ENCODE data around the gene MAP3K3. TPM values are rescaled to one million over a fixed set of nuclear protein-coding genes. Genes with fewer than 3 reads are reported as not detected.

MAP3K3 gene
- total and polyA plus RNA-seq, 10 donors = 12.2 to 125 (median 87.9) TPM

DNA sequence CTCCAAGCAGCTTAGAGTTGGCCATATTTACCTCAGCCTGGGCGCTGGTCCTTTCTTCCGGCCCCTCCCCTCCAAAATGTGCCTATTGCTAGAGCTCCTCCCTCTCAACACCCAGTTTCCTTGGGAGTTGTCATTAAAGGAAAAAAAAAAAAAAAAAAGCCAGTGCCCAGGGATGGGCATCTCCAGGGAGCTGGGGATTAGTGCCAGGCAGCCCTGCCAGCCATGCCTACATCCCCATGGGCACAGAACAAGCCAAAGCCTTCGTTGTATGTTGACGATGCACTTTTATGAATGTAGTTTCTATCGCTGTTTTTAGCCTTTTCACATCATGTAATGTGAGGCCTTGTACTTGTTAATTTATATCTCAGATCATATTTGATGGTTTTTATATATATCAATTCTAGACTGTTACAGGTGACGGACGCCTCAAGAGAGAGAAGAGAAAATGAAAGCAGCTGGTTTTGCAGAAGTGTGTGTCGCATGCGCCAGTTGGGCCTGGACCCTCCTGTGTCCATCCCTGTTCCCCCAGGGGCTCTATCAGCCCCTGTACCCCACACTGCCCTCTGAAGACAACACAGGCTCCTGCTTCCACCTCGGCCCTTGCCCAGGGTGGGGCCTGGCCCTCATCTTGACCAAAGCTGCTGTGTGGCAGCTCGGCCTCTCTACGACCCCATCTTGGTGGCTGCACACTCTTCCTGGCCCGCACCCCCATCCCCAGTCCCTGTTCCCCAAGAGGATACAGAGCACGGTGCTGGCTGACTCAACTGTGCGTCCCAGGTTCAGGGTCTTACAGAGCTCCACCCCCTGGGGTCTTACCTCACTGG is 72.9 kb downstream of the MAP3K3 start:
- H3K9me3 ChIP-seq = no peaks in the 10 kb centered on the region
- peaks cover 3 to 86% (median 48%) of the 10 kb centered on the region in 6 donors for H3K36me3 ChIP-seq
- peaks cover 32 to 72% (median 50%) of the 10 kb centered on the region in 6 donors for H3K4me1 ChIP-seq
- H3K27ac ChIP-seq = peak overlapping the region in 7 of 8 donors; percentile 48 to 100 (median 99)
- DNase-seq = peak; percentile 84
- H3K4me3 ChIP-seq = peak overlapping the region in 1 of 8 donors; percentile 98
- H3K27me3 ChIP-seq (replicated peaks in 1 of 7) = no peaks in the 10 kb centered on the region
- peak in 1 of 3 donors; percentile 4 for TF ChIP-seq POLR2A (IDR thresholded peaks at IDR 0.05)
- TF ChIP-seq POLR2AphosphoS5 (IDR thresholded peaks at IDR 0.05) = peak; percentile 63 to 86 (median 83)
- TF ChIP-seq, protein P1, sequence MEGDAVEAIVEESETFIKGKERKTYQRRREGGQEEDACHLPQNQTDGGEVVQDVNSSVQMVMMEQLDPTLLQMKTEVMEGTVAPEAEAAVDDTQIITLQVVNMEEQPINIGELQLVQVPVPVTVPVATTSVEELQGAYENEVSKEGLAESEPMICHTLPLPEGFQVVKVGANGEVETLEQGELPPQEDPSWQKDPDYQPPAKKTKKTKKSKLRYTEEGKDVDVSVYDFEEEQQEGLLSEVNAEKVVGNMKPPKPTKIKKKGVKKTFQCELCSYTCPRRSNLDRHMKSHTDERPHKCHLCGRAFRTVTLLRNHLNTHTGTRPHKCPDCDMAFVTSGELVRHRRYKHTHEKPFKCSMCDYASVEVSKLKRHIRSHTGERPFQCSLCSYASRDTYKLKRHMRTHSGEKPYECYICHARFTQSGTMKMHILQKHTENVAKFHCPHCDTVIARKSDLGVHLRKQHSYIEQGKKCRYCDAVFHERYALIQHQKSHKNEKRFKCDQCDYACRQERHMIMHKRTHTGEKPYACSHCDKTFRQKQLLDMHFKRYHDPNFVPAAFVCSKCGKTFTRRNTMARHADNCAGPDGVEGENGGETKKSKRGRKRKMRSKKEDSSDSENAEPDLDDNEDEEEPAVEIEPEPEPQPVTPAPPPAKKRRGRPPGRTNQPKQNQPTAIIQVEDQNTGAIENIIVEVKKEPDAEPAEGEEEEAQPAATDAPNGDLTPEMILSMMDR (IDR thresholded peaks at IDR 0.05 in 8 of 11, conservative IDR thresholded peaks at IDR 0.05 in 3 of 11) = no peak
- whole genome bisulfite sequencing, 5 donors = 64 to 76% (median 70%) methylated on average over 12 to 15 of the region's 15 CpGs
- intact Hi-C loops (cut with DNase I; ENCODE audit: low total_unique reads) = loop anchor here (10.0 kb wide), 3 partner anchors 50 to 130 kb away; partner anchors contain the start of genes FTSJ3, MAP3K3, PSMC5 and STRADA

DNA sequence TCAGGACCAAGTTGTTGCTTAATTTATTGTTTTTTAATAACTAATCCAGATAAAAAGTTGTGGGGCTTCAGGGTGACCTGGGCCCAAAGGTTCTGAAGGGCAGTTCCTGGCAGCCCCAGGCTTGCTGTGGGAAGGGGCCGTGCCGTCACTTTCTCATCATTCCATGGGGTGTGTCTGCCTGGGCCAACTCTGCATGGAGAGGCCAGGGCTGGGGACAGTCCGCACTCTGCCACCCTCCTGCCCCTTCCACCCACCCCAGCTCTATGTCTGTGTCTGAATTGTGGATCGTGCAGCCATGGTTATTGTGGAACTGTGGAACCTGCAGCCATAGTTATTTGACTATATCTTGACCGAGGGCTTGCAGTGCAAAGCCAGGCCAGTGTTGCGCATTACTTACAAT is 73.7 kb downstream of the MAP3K3 start:
- Histone ChIP-seq H3K27ac (peak overlapping the region; percentile 48 to 100 (median 98)), H3K4me3 (peak overlapping the region in 1 of 8 donors; percentile 98), H3K9me3 (no peaks in the 10 kb centered on the region), H3K27me3 (replicated peaks in 1 of 7) (no peaks in the 10 kb centered on the region), H3K36me3 (peaks cover 3 to 79% (median 41%) of the 10 kb centered on the region in 6 donors), H3K4me1 (peaks cover 34 to 79% (median 53%) of the 10 kb centered on the region in 6 donors)
- intact Hi-C loops (cut with DNase I; ENCODE audit: low total_unique reads) = loop anchor here (10.0 kb wide), 3 partner anchors 49 to 129 kb away; partner anchors contain the start of genes FTSJ3, MAP3K3, PSMC5 and STRADA
- peak in 1 of 3 donors; percentile 31 for TF ChIP-seq POLR2AphosphoS5 (IDR thresholded peaks at IDR 0.05)
- TF ChIP-seq POLR2A (IDR thresholded peaks at IDR 0.05) = no peak
- DNase-seq = peak; percentile 78
- WGBS, 5 donors = 85 to 91% (median 89%) methylated on average over 5 to 6 of the region's 6 CpGs

DNA sequence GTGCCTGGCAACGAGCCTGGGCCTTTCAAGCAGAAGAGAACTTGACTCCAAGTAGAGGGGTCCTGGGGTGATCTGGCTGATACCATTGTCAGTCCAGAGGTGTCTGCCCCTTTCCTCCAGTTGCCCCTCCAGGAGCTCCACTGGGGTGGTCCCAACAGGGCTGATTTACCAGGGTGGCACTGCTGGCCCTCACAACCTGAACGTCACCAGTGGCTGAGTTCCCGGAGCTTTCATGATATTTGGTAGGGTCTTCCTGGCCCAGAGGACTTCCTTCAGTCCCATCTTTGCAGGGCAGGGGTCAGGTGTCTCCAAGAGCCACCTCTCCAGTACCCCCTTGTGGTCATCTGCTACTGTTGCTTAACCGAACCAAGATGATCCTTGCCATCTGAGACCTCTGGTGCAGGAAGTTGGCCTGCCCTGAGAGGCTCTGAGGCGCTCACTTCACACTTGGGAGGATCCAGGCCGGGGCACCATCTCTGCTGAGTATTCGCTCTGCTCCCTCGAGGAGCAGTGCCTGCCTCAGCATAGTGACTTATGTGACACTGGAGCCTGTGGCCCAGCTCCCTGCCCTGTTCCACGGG is 74.3 kb downstream of the MAP3K3 start:
- WGBS, 5 donors = 25 to 40% (median 29%) methylated on average over 6 to 9 of the region's 9 CpGs
- DNase-seq = peak; percentile 88
- Histone ChIP-seq H3K4me3 (peak overlapping the region in 5 of 8 donors; percentile 1 to 99 (median 88)), H3K36me3 (peaks cover 3 to 73% (median 35%) of the 10 kb centered on the region in 6 donors), H3K9me3 (no peaks in the 10 kb centered on the region), H3K4me1 (peaks cover 40 to 85% (median 59%) of the 10 kb centered on the region in 6 donors), H3K27ac (peak overlapping the region; percentile 93 to 100 (median 98)), H3K27me3 (replicated peaks in 1 of 7) (no peaks in the 10 kb centered on the region)
- intact Hi-C loops (cut with DNase I; ENCODE audit: low total_unique reads) = loop anchor here (10.0 kb wide), 3 partner anchors 48 to 128 kb away; partner anchors contain the start of genes FTSJ3, MAP3K3, PSMC5 and STRADA
- TF ChIP-seq, protein P1 (IDR thresholded peaks at IDR 0.05 in 8 of 11, conservative IDR thresholded peaks at IDR 0.05 in 3 of 11) = peak in 10 of 11 experiments; percentile 11 to 67 (median 48)
- TF ChIP-seq POLR2AphosphoS5 (IDR thresholded peaks at IDR 0.05) (peak; percentile 74 to 84 (median 77)), POLR2A (IDR thresholded peaks at IDR 0.05) (no peak)
